DND-41 (cell line): ENCODE data around the gene EPB41.

ENCODE experiments used
- ATAC-seq: fragments of 200-7000 bp; cut with Tn5 transposase; 3 replicates; pipeline ENCODE4 v1.9.1; 2021; ENCODE audit warnings: low read depth; ENCODE audit not compliant: insufficient read depth
- DNase-seq: peaks from one replicate; pipeline ENCODE4 v3.0.0-alpha.2; 2020
- H2AFZ ChIP-seq: 2 replicates; pipeline ENCODE4 v1.6.0; 2012; ENCODE audit warnings: low read depth, low read length
- H3K27ac ChIP-seq: 2 replicates; pipeline ENCODE4 v1.5.1; 2012; ENCODE audit warnings: low read length, inconsistent platforms
- H3K27me3 ChIP-seq: fragments of 200-600 bp; sonication (generic); 2 replicates; pipeline ENCODE4 v1.6.0; 2012; ENCODE audit warnings: low read length, mild to moderate bottlenecking, inconsistent platforms; ENCODE audit not compliant: insufficient read depth, poor library complexity
- H3K36me3 ChIP-seq: 2 replicates; pipeline ENCODE4 v1.5.1; 2012; ENCODE audit warnings: low read length, inconsistent platforms; ENCODE audit not compliant: insufficient read depth
- H3K4me1 ChIP-seq: 2 replicates; pipeline ENCODE4 v1.5.1; 2012; ENCODE audit warnings: mild to moderate bottlenecking, low read length; ENCODE audit not compliant: insufficient read depth
- H3K4me2 ChIP-seq: 2 replicates; pipeline ENCODE4 v1.6.0; 2012; ENCODE audit warnings: mild to moderate bottlenecking, moderate library complexity, low read length, inconsistent platforms; ENCODE audit not compliant: insufficient read depth
- H3K4me3 ChIP-seq, 2 experiments: fragments of 200-600 bp in 1 of 2; shearing (Covaris generic) in 1 of 2; 2 replicates each; pipeline ENCODE4 v1.5.1; 2012 to 2016; ENCODE audit warnings: inconsistent platforms in 2 of 2, low read length in 2 of 2, mild to moderate bottlenecking in 2 of 2, low read depth in 1 of 2, moderate library complexity in 1 of 2
- H3K79me2 ChIP-seq: 2 replicates; pipeline ENCODE4 v1.6.0; 2012; ENCODE audit warnings: low read length, inconsistent platforms; ENCODE audit not compliant: insufficient read depth
- H3K9ac ChIP-seq: 2 replicates; pipeline ENCODE4 v1.6.0; 2012; ENCODE audit warnings: low read depth, mild to moderate bottlenecking, inconsistent platforms, low read length, moderate library complexity
- H3K9me3 ChIP-seq: 2 replicates; pipeline ENCODE4 v1.5.1; 2012; ENCODE audit warnings: low read length, moderate library complexity, mild to moderate bottlenecking, inconsistent platforms; ENCODE audit not compliant: insufficient read depth, severe bottlenecking
- H4K20me1 ChIP-seq: 2 replicates; pipeline ENCODE4 v1.6.0; 2012; ENCODE audit warnings: low read length; ENCODE audit not compliant: insufficient read depth
- EZH2 ChIP-seq: IDR thresholded peaks from 3 replicates; pipeline ENCODE4 v1.6.1; 2012; ENCODE audit warnings: borderline replicate concordance, low read depth, mild to moderate bottlenecking, moderate library complexity, low read length, inconsistent platforms; ENCODE audit not compliant: severe bottlenecking
- TF ChIP-seq, protein P1 (sequence below): IDR thresholded peaks from 2 replicates; pipeline ENCODE4 v1.5.1; 2012; ENCODE audit warnings: borderline replicate concordance, low read length, moderate library complexity, mild to moderate bottlenecking; ENCODE audit not compliant: poor library complexity, severe bottlenecking; ENCODE audit errors: extremely low read depth

The EPB41 gene

DNA sequence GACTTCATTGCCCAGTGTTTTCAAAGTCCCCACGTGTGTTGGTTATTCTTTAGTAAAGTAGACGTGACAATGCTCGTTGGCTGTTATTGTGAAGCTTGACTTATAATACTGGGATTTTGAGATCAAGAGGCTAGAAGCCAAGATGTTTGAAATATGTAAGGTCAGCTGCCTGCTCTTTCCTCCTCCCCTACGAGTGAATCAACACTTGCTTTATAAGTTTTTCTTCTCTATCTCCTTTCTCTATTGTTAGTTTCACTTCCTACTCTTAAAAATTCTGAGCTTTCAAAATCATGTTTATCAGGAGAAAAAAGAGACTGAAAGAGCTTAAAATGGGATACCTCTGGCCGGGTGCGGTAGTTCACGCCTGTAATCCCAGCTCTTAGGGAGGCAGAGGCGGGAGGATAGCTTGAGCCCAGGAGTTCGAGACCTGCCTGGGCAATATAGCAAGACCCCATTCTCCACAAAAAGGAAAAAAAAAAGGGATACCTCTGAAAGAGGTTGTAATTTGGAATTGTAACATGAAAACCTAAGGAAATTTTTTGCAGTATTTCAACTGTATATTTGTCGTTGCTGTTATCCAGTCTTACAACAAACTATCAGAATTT lies 72.0 kb downstream of the EPB41 start:
- Histone ChIP-seq H3K79me2 (peaks cover 34% of the 10 kb centered on the region), H3K9me3 (peaks cover 12% of the 10 kb centered on the region), H3K27me3 (no peaks in the 10 kb centered on the region), H3K9ac (no peak overlapping the region), H3K36me3 (peaks cover 14% of the 10 kb centered on the region), H3K4me3 (no peak overlapping the region), H3K27ac (no peak overlapping the region), H3K4me2 (no peak overlapping the region), H2AFZ (no peak overlapping the region), H3K4me1 (no peaks in the 10 kb centered on the region), H4K20me1 (peaks cover 4% of the 10 kb centered on the region; the same call in 1 of the 2 replicates)
- TF ChIP-seq, protein P1, sequence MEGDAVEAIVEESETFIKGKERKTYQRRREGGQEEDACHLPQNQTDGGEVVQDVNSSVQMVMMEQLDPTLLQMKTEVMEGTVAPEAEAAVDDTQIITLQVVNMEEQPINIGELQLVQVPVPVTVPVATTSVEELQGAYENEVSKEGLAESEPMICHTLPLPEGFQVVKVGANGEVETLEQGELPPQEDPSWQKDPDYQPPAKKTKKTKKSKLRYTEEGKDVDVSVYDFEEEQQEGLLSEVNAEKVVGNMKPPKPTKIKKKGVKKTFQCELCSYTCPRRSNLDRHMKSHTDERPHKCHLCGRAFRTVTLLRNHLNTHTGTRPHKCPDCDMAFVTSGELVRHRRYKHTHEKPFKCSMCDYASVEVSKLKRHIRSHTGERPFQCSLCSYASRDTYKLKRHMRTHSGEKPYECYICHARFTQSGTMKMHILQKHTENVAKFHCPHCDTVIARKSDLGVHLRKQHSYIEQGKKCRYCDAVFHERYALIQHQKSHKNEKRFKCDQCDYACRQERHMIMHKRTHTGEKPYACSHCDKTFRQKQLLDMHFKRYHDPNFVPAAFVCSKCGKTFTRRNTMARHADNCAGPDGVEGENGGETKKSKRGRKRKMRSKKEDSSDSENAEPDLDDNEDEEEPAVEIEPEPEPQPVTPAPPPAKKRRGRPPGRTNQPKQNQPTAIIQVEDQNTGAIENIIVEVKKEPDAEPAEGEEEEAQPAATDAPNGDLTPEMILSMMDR, result no peak
- no peak for TF ChIP-seq EZH2
- DNase-seq (no peak), ATAC-seq (no peak)

DNA sequence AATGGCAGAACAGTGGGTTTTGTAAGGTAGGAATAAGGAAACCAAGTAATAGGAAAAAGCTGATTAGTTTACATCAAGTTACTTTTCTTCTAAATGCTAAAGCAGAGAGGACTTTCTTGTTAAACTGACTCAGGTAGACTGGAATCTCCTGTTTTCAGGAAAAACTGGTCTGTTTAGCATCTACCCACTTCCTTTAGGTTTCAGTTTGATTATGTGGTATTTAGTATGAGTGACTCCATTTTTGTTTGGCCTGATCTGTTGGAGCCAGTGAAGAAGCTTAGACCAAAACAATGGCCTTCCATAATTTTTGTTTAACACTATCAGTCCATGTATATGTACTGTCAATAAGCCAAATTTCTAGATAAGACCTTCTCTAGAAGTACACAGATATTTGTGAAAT lies 88.4 kb downstream of the EPB41 start:
- no peaks in the 10 kb centered on the region for H3K9me3 ChIP-seq
- DNase-seq (no peak), ATAC-seq (no peak)
- TF ChIP-seq EZH2, result no peak
- TF ChIP-seq, protein P1, result no peak
- H3K4me1 ChIP-seq, result no peaks in the 10 kb centered on the region
- no peak overlapping the region for H3K27ac ChIP-seq
- no peaks in the 10 kb centered on the region for H3K79me2 ChIP-seq
- no peak overlapping the region for H3K4me3 ChIP-seq
- H3K36me3 ChIP-seq, result peaks cover 3% of the 10 kb centered on the region; the same call in 1 of the 2 replicates
- H2AFZ ChIP-seq, result no peak overlapping the region
- no peak overlapping the region for H3K9ac ChIP-seq
- no peak overlapping the region for H3K4me2 ChIP-seq
- no peaks in the 10 kb centered on the region for H4K20me1 ChIP-seq
- H3K27me3 ChIP-seq, result no peaks in the 10 kb centered on the region

GRCh38 chr1:29004288-29004687 lies 89.9 kb downstream of the EPB41 start:
- H3K9me3 ChIP-seq, result no peaks in the 10 kb centered on the region
- H4K20me1 ChIP-seq, result no peaks in the 10 kb centered on the region
- H3K4me2 ChIP-seq, result no peak overlapping the region
- ATAC-seq, result no peak
- H2AFZ ChIP-seq, result no peak overlapping the region
- H3K27me3 ChIP-seq, result no peaks in the 10 kb centered on the region
- DNase-seq, result no peak
- no peak overlapping the region for H3K4me3 ChIP-seq
- TF ChIP-seq, protein P1, result no peak
- TF ChIP-seq EZH2, result no peak
- H3K36me3 ChIP-seq, result peaks cover 6% of the 10 kb centered on the region; the same call in 1 of the 2 replicates
- H3K27ac ChIP-seq, result no peak overlapping the region
- H3K4me1 ChIP-seq, result no peaks in the 10 kb centered on the region
- no peaks in the 10 kb centered on the region for H3K79me2 ChIP-seq
- no peak overlapping the region for H3K9ac ChIP-seq
